Neural cell (in vitro differentiated cells): ENCODE measurements around the gene CARHSP1. TPM values are rescaled to one million over a fixed set of nuclear protein-coding genes. Genes with fewer than 3 reads are reported as not detected.

ENCODE experiments used
- H2AFZ ChIP-seq: fragments of 200-600, 300-800 bp; sonication (generic), shearing (Covaris generic); 2 replicates; pipeline ENCODE4 v1.6.0; 2014; ENCODE audit warnings: low read depth, mild to moderate bottlenecking, antibody characterized with exemption, low read length, moderate library complexity
- H3F3A ChIP-seq: fragments of 200-600 bp; shearing (Covaris generic); 2 replicates; pipeline ENCODE4 v1.6.1; 2016; ENCODE audit warnings: mild to moderate bottlenecking, moderate library complexity, mixed read lengths, antibody characterized with exemption, low read length; ENCODE audit not compliant: insufficient read depth, poor library complexity, severe bottlenecking
- H3K27ac ChIP-seq: fragments of 200-600, 300-800 bp; sonication (generic), shearing (Covaris generic); 2 replicates; pipeline ENCODE4 v1.5.1; 2014; ENCODE audit warnings: mild to moderate bottlenecking, low read length, moderate library complexity
- H3K27me3 ChIP-seq: fragments of 300-800, 200-600 bp; sonication (generic), shearing (Covaris generic); 2 replicates; pipeline ENCODE4 v1.6.0; 2014; ENCODE audit warnings: mild to moderate bottlenecking, low read depth, low read length, moderate library complexity; ENCODE audit not compliant: insufficient read depth
- H3K36me3 ChIP-seq: fragments of 300-800, 200-600 bp; sonication (generic), shearing (Covaris generic); 2 replicates; pipeline ENCODE4 v1.5.1; 2014; ENCODE audit warnings: mild to moderate bottlenecking, antibody characterized with exemption, low read length, moderate library complexity; ENCODE audit not compliant: insufficient read depth
- H3K4me2 ChIP-seq: fragments of 300-800, 200-600 bp; sonication (generic), shearing (Covaris generic); 2 replicates; pipeline ENCODE4 v1.6.0; 2014; ENCODE audit warnings: mild to moderate bottlenecking, low read length
- H3K4me3 ChIP-seq: fragments of 300-800, 200-600 bp; sonication (generic), shearing (Covaris generic); 2 replicates; pipeline ENCODE4 v1.5.1; 2014; ENCODE audit warnings: mild to moderate bottlenecking, low read length, moderate library complexity
- H3K79me2 ChIP-seq: fragments of 200-600 bp; shearing (Covaris generic); replicated peaks from 2 replicates; pipeline ENCODE4 v1.6.0; 2014; ENCODE audit warnings: mild to moderate bottlenecking, low read length, moderate library complexity; ENCODE audit not compliant: insufficient read depth
- H3K9ac ChIP-seq: fragments of 300-800, 200-600 bp; sonication (generic), shearing (Covaris generic); 2 replicates; pipeline ENCODE4 v1.6.1; 2016; ENCODE audit warnings: mild to moderate bottlenecking, low read length, mixed read lengths
- H3K9me2 ChIP-seq: fragments of 200-600 bp; shearing (Covaris generic); 2 replicates; pipeline ENCODE4 v1.6.1; 2016; ENCODE audit warnings: mild to moderate bottlenecking, low read length, mixed read lengths; ENCODE audit not compliant: insufficient read depth
- H3K9me3 ChIP-seq: fragments of 200-600, 300-800 bp; sonication (generic), shearing (Covaris generic); 2 replicates; pipeline ENCODE4 v1.6.1; 2016; ENCODE audit warnings: mild to moderate bottlenecking, mixed run types, low read length, moderate library complexity, mixed read lengths
- H4K20me1 ChIP-seq: fragments of 200-600 bp; shearing (Covaris generic); 2 replicates; pipeline ENCODE4 v1.6.1; 2016; ENCODE audit warnings: mild to moderate bottlenecking, mixed run types; ENCODE audit not compliant: insufficient read depth
- CTCF ChIP-seq: fragments of 450-650 bp; IDR thresholded peaks from 2 replicates; pipeline ENCODE4 v1.5.1; 2014; ENCODE audit warnings: antibody characterized with exemption, mild to moderate bottlenecking, moderate library complexity; ENCODE audit not compliant: poor library complexity, severe bottlenecking
- EP300 ChIP-seq: fragments of 450-650 bp; conservative IDR thresholded peaks from 2 replicates; pipeline ENCODE4 v1.6.1; 2014; ENCODE audit warnings: antibody characterized with exemption, mild to moderate bottlenecking, moderate library complexity; ENCODE audit not compliant: poor library complexity, severe bottlenecking
- EZH2 ChIP-seq: fragments of 200-600, 300-800 bp; shearing (Covaris generic), sonication (generic); IDR thresholded peaks from 2 replicates; pipeline ENCODE4 v1.6.1; 2014; ENCODE audit warnings: antibody characterized with exemption, low read length, borderline replicate concordance, mild to moderate bottlenecking; ENCODE audit not compliant: insufficient read depth, poor library complexity, severe bottlenecking
- MXI1 ChIP-seq: fragments of 450-650 bp; conservative IDR thresholded peaks from 2 replicates; pipeline ENCODE4 v1.6.1; 2014; ENCODE audit warnings: antibody characterized with exemption, mild to moderate bottlenecking; ENCODE audit not compliant: poor library complexity, severe bottlenecking
- POLR2AphosphoS5 ChIP-seq: IDR thresholded peaks from 2 replicates; pipeline ENCODE4 v1.6.1; 2012
- RAD21 ChIP-seq: fragments of 450-650 bp; conservative IDR thresholded peaks from 2 replicates; pipeline ENCODE4 v1.6.1; 2014; ENCODE audit warnings: antibody characterized with exemption, mild to moderate bottlenecking, moderate library complexity
- REST ChIP-seq: IDR thresholded peaks from 2 replicates; pipeline ENCODE4 v1.6.1; 2012; ENCODE audit warnings: borderline replicate concordance
- SMC3 ChIP-seq: fragments of 450-650 bp; conservative IDR thresholded peaks from 2 replicates; pipeline ENCODE4 v1.6.1; 2014; ENCODE audit warnings: antibody characterized with exemption, mild to moderate bottlenecking, moderate library complexity; ENCODE audit not compliant: poor library complexity
- TAF1 ChIP-seq: IDR thresholded peaks from 2 replicates; pipeline ENCODE4 v1.6.1; 2012; ENCODE audit warnings: low read depth
- polyA plus RNA-seq: library from polyadenylated mRNA; depleted of rRNA; stranded (reverse); fragments of >200 nt; gene quantifications from 2 replicates; pipeline ENCODE4 v1.2.3, GENCODE V29; 2014

Gene CARHSP1
- polyA plus RNA-seq, 1 donor from 2014 or later = 102 TPM

GRCh38 chr16:8901320-8901861 lies 32.6 kb upstream of the CARHSP1 start:
- TF ChIP-seq REST (no peak), POLR2AphosphoS5 (no peak), CTCF (no peak), TAF1 (no peak), EP300 (no peak), MXI1 (no peak), EZH2 (no peak), SMC3 (no peak), RAD21 (no peak)
- no peaks in the 10 kb centered on the region for H4K20me1 ChIP-seq
- no peaks in the 10 kb centered on the region for H3K27me3 ChIP-seq
- no peaks in the 10 kb centered on the region for H3K79me2 ChIP-seq
- H3K27ac ChIP-seq = no peak overlapping the region
- H2AFZ ChIP-seq = no peak overlapping the region
- H3K36me3 ChIP-seq = peaks cover 5% of the 10 kb centered on the region
- no peaks in the 10 kb centered on the region for H3K9me3 ChIP-seq
- no peak overlapping the region for H3K4me3 ChIP-seq
- no peaks in the 10 kb centered on the region for H3F3A ChIP-seq
- H3K9me2 ChIP-seq = no peaks in the 10 kb centered on the region
- no peak overlapping the region for H3K9ac ChIP-seq
- no peak overlapping the region for H3K4me2 ChIP-seq

- Histone ChIP-seq H4K20me1 (no peaks in the 10 kb centered on the region), H3F3A (no peaks in the 10 kb centered on the region), H3K79me2 (no peaks in the 10 kb centered on the region), H3K9ac (no peak overlapping the region), H3K27me3 (no peaks in the 10 kb centered on the region), H2AFZ (no peak overlapping the region), H3K9me3 (no peaks in the 10 kb centered on the region), H3K4me3 (no peak overlapping the region), H3K36me3 (peaks cover 5% of the 10 kb centered on the region), H3K4me2 (no peak overlapping the region), H3K27ac (no peak overlapping the region), H3K9me2 (no peaks in the 10 kb centered on the region)
- TF ChIP-seq EP300 (no peak), CTCF (no peak), POLR2AphosphoS5 (no peak), REST (no peak), TAF1 (no peak), SMC3 (no peak), EZH2 (no peak), MXI1 (no peak), RAD21 (no peak)
Measured at GRCh38 chr16:8900343-8900742, 31.5 kb upstream of the CARHSP1 start.
